IPS DF 6.9 (cell line): ENCODE results near the gene P2RY11.

Experiments
- DNase-seq: peaks from one replicate; pipeline ENCODE4 v3.0.0-alpha.2; 2013; ENCODE audit warnings: low read depth, low spot score
- H3K27ac ChIP-seq: one replicate; pipeline ENCODE4 v1.5.1; 2013; ENCODE audit warnings: low read length, control low read depth
- H3K27me3 ChIP-seq: 2 replicates; pipeline ENCODE4 v1.6.1; 2013; ENCODE audit warnings: mild to moderate bottlenecking, low read length; ENCODE audit not compliant: control insufficient read depth, insufficient read depth
- H3K36me3 ChIP-seq: 2 replicates; pipeline ENCODE4 v1.6.1; 2013; ENCODE audit warnings: low read length; ENCODE audit not compliant: control insufficient read depth, insufficient read depth
- H3K4me1 ChIP-seq: 2 replicates; pipeline ENCODE4 v1.6.1; 2013; ENCODE audit warnings: low read length; ENCODE audit not compliant: control insufficient read depth, insufficient read depth
- H3K4me3 ChIP-seq: 2 replicates; pipeline ENCODE4 v1.5.1; 2013; ENCODE audit warnings: mild to moderate bottlenecking, low read length
- H3K9me3 ChIP-seq: 2 replicates; pipeline ENCODE4 v1.6.1; 2013; ENCODE audit warnings: low read length, inconsistent platforms; ENCODE audit not compliant: control insufficient read depth, insufficient read depth
- WGBS: extraction: QIAGEN DNeasy Blood & Tissue Kit; methylation state at CpG from one replicate; pipeline ENCODE4 v1.1.7; 2013; ENCODE audit warnings: mixed read lengths, missing lambda C conversion rate; ENCODE audit not compliant: insufficient read length, insufficient coverage; 5-methylcytosine and 5-hydroxymethylcytosine counted together

The P2RY11 gene, protein sequence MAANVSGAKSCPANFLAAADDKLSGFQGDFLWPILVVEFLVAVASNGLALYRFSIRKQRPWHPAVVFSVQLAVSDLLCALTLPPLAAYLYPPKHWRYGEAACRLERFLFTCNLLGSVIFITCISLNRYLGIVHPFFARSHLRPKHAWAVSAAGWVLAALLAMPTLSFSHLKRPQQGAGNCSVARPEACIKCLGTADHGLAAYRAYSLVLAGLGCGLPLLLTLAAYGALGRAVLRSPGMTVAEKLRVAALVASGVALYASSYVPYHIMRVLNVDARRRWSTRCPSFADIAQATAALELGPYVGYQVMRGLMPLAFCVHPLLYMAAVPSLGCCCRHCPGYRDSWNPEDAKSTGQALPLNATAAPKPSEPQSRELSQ

DNA sequence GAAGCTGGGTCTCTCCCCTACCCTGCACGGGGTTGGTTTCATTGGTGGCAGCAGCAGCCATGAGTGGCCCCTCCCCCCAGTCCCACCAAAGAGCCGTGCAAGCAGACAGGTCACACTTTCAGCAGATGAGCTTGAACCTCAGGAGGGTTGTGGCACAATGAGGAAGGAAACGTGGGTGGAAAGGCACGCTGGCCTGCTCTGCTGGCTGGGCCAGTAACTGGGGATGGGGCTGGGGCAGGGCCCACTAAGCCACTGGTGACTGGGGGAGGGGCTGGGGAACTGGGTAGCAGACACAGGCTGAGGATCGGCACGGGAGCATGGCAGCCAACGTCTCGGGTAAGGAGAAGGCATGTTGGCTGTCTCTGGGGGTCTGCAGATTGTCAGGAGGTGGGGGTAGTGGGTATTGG is at the start of gene P2RY11:
Gene P2RY11 (plus strand): TSS at position 289 of the 407 bp plus-strand sequence. CDS start 29 bp downstream, at position 318.
- DNase-seq = no peak
- Histone ChIP-seq H3K27ac (no peak within 1 kb of the TSS), H3K4me1 (no peaks in the 10 kb centered on the region; the same call in 1 of the 2 replicates), H3K4me3 (no peak within 1 kb of the TSS), H3K27me3 (no peaks in the 10 kb centered on the region), H3K36me3 (peaks cover 46% of the 10 kb centered on the region), H3K9me3 (no peaks in the 10 kb centered on the region)
- WGBS = no CpG with 5 or more reads among the region's 8 CpGs

DNA sequence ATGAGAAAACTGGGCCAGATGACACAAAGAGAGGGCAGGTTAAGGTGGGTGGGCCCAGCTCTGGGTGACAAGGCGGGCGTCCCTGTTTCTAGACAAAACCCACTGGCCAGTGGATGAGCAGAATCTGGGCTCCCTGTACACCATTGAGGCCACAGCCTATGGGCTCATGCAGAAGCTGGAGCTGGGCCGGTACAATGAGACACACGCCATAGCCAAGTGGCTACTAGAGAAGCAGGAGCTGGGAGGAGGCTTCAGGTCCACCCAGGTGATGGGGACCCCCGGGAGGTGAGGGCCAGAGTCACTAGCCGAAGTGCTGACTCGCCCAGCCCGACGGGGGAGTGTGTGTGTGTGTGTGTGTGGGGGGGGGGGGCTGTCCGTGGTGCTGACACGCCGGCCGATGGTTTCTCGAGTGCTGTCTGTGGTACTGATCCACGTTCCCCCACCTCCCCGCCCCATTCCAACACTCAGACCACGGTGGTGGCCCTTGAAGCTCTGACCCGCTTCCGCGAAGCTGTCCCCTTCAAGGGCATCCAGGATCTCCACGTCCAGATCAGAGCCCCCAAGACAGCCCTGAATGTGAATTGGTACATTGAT is 49.7 kb upstream of the P2RY11 start:
- no CpG with 5 or more reads among the region's 21 CpGs for WGBS
- no peaks in the 10 kb centered on the region for H3K27me3 ChIP-seq
- no peak overlapping the region for H3K27ac ChIP-seq
- no peak for DNase-seq
- H3K36me3 ChIP-seq = no peaks in the 10 kb centered on the region
- H3K4me3 ChIP-seq = no peak overlapping the region
- no peaks in the 10 kb centered on the region; the same call in 1 of the 2 replicates for H3K4me1 ChIP-seq
- H3K9me3 ChIP-seq = no peaks in the 10 kb centered on the region

GRCh38 chr19:10068205-10068604 is 43.3 kb upstream of the P2RY11 start:
- no peak for DNase-seq
- no CpG with 5 or more reads among the region's 4 CpGs for WGBS

DNA sequence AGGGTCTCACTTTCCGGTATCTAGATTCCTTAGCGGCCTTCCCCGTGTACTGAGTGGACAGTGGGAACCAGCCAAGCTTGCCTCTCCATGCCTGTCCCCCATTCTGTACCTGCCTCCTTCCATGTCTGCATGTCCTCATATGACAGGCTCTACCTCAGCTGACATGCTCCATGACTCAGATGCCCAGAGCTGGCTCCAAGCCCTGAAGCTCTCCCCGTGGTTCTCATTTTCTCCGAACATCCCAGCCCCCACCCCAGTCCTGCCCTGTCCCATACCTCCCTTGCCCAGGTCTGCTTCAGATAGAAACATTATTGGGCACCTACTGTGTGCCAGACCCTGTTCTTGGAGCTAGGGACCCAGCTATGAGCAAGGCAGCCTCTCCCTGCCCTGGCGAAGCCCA is 42.4 kb upstream of the P2RY11 start:
- H3K27ac ChIP-seq = no peak overlapping the region
- peaks cover 4% of the 10 kb centered on the region for H3K4me1 ChIP-seq
- no peak for DNase-seq
- H3K4me3 ChIP-seq = no peak overlapping the region
- no peaks in the 10 kb centered on the region for H3K27me3 ChIP-seq
- H3K36me3 ChIP-seq = no peaks in the 10 kb centered on the region
- no CpG with 5 or more reads among the region's 6 CpGs for whole genome bisulfite sequencing
- no peaks in the 10 kb centered on the region for H3K9me3 ChIP-seq

More at GRCh38 chr19:10068205-10068604, 43.3 kb upstream of the P2RY11 start:
- H3K27ac ChIP-seq = no peak overlapping the region
- no peaks in the 10 kb centered on the region for H3K27me3 ChIP-seq
- no peak overlapping the region for H3K4me3 ChIP-seq
- H3K4me1 ChIP-seq = peaks cover 4% of the 10 kb centered on the region
- no peaks in the 10 kb centered on the region for H3K9me3 ChIP-seq
- H3K36me3 ChIP-seq = no peaks in the 10 kb centered on the region

DNA sequence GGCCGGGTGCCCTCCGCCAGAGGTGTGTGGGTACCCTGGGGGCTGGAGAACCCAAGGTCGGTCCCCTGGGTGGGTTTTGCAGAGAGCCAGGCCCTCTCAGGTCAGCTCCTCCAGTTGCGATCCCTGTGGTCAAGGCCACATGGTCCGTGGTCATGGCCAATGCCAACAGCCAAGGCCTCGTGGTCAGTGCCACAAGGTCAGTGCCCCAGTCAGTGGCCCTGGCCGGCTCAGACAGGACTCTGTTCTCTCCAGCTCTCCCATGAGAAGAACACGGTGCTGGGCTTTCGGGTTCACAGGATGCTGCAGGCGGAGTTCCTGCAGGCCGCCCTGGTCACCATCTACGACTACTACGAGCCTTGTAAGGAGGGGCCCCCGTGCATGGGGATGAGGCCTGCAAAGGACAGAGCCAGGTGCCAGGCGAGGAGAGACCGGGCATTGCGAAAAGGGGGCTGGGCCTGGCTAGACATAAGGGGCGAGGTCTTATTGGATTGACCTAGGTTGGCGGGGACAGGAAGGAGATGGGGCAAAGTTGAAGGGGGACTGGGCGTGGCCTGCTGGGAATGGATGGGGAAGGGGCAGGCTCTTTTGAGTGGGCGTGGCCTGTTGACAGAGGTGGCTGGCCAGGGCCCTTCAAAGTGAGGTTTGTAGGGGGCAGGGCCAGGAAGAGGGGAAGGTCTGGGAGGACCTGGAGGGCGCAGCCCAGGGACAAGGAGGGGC is 40.6 kb upstream of the P2RY11 start:
- no CpG with 5 or more reads among the region's 22 CpGs for WGBS
- no peak for DNase-seq
- H3K4me1 ChIP-seq = peaks cover 4% of the 10 kb centered on the region

GRCh38 chr19:10074153-10074552 is 37.3 kb upstream of the P2RY11 start:
- H3K27ac ChIP-seq = no peak overlapping the region
- no peak for DNase-seq
- H3K9me3 ChIP-seq = no peaks in the 10 kb centered on the region
- no peak overlapping the region for H3K4me3 ChIP-seq
- no peaks in the 10 kb centered on the region for H3K36me3 ChIP-seq
- no peaks in the 10 kb centered on the region for H3K27me3 ChIP-seq
- no CpG with 5 or more reads among the region's 2 CpGs for WGBS
- no peaks in the 10 kb centered on the region for H3K4me1 ChIP-seq

More for the DNA sequence above, 40.6 kb upstream of the P2RY11 start:
- Histone ChIP-seq H3K4me3 (no peak overlapping the region), H3K9me3 (no peaks in the 10 kb centered on the region), H3K27ac (no peak overlapping the region), H3K27me3 (no peaks in the 10 kb centered on the region), H3K36me3 (no peaks in the 10 kb centered on the region)

DNA sequence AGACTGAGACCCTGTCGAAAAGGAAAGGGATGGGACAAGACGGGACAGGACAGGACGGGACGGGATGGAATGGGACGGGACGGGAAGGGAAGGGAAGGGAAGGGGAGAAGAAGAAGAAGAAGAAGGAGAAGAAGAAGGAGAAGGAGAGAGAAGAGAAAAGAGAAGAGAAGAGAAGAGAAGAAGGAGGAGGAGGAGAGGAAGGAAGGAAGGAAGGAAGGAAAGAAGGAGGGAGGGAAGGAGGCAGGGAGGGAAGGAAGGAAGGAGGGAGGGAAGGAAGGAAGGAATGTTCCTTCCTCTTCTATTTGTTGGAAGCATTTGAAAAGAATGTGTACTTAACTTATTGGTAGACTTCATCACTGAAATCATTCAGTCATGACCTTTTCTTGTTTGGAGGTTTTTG is 35.0 kb upstream of the P2RY11 start:
- no peaks in the 10 kb centered on the region for H3K9me3 ChIP-seq
- no peak for DNase-seq
- no peaks in the 10 kb centered on the region for H3K27me3 ChIP-seq
- 100% methylated on average over 5 of the region's 6 CpGs for WGBS
- no peaks in the 10 kb centered on the region for H3K36me3 ChIP-seq
- H3K4me1 ChIP-seq = no peaks in the 10 kb centered on the region
- no peak overlapping the region for H3K27ac ChIP-seq
- H3K4me3 ChIP-seq = no peak overlapping the region

DNA sequence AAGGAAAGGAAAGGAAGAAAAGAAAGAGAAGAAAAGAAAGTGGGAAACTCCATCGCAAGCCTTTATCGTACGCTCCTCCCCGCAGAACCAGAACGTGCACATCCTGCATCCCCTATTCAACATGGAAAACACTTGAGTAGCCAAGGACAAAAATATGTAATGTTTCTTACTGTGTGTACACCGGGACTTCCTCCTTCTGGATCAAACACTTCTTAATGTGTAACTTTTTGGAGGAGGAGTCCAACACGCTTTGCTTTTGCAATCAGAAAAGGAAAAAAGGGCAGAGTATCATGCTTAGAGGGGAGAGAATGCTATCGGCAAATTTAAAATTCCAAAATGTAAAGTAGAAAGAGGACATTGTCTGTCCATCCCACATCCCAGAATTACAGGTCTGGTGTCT is 33.2 kb upstream of the P2RY11 start:
- Histone ChIP-seq H3K27me3 (no peaks in the 10 kb centered on the region), H3K4me1 (no peaks in the 10 kb centered on the region), H3K9me3 (no peaks in the 10 kb centered on the region), H3K36me3 (no peaks in the 10 kb centered on the region), H3K4me3 (no peak overlapping the region), H3K27ac (no peak overlapping the region)
- WGBS = no CpG with 5 or more reads among the region's 8 CpGs
- no peak for DNase-seq

- Histone ChIP-seq H3K27me3 (no peaks in the 10 kb centered on the region), H3K36me3 (no peaks in the 10 kb centered on the region), H3K4me1 (no peaks in the 10 kb centered on the region), H3K4me3 (no peak overlapping the region), H3K9me3 (no peaks in the 10 kb centered on the region), H3K27ac (no peak overlapping the region)
- no CpG with 5 or more reads among the region's 7 CpGs for WGBS
- no peak for DNase-seq
Observed at GRCh38 chr19:10079031-10079453, 32.5 kb upstream of the P2RY11 start.

GRCh38 chr19:10083911-10084310 is 27.6 kb upstream of the P2RY11 start:
- Histone ChIP-seq H3K4me1 (no peaks in the 10 kb centered on the region), H3K9me3 (no peaks in the 10 kb centered on the region), H3K36me3 (no peaks in the 10 kb centered on the region), H3K4me3 (no peak overlapping the region), H3K27me3 (no peaks in the 10 kb centered on the region), H3K27ac (no peak overlapping the region)
- no CpG with 5 or more reads among the region's 9 CpGs for WGBS
- DNase-seq = no peak
